Keratinocyte (primary cell): Measurements from ENCODE around the gene AOPEP.

Experiments used
- CTCF ChIP-seq, 3 experiments: IDR thresholded peaks in 1 of 3; conservative IDR thresholded peaks in 1 of 3; optimal IDR thresholded peaks in 1 of 3; 2 replicates in 2 of 3; 3 replicates in 1 of 3; pipeline versions ENCODE3 to v1.5.1; 2011; ENCODE audit warnings: low read length in 3 of 3, mild to moderate bottlenecking in 3 of 3, moderate library complexity in 2 of 3, control low read depth in 1 of 3, inconsistent platforms in 1 of 3; ENCODE audit not compliant: insufficient read depth in 2 of 3; ENCODE audit errors: extremely low read depth in 1 of 3
- EZH2 ChIP-seq: IDR thresholded peaks from one replicate; pipeline ENCODE4 v1.6.1; 2012; ENCODE audit warnings: inconsistent platforms, mild to moderate bottlenecking, low read length, moderate library complexity

- no peak for TF ChIP-seq CTCF (optimal IDR thresholded peaks at IDR 0.05 in 1 of 3, IDR thresholded peaks at IDR 0.05 in 1 of 3, conservative IDR thresholded peaks at IDR 0.05 in 1 of 3; ENCODE audit: extremely low read depth in 1 of 3, insufficient read depth in 2 of 3, low read length in 3 of 3)
- no peak for TF ChIP-seq EZH2
Observed at GRCh38 chr9:95028853-95029219, 302.3 kb downstream of the AOPEP start.
